ENCODE data around the gene CFAP126. TPM values are rescaled to one million over a fixed set of nuclear protein-coding genes. Genes with fewer than 3 reads are reported as not detected.
"Not testable (repeated sequence)": the region's sequence is repeated elsewhere in the genome, so short reads cannot be mapped to it uniquely, and the experiment has no call there.

CFAP126 gene
- total and polyA plus RNA-seq, 2 donors (not counting 1 experiment from before 2014, with no cell fraction given), result not detected

GRCh38 chr1:161397038-161397437 is 29.4 kb upstream of the CFAP126 start:
- H3K27me3 ChIP-seq (replicated peaks in 1 of 4; ENCODE audit: control extremely low read depth in 1 of 4, control insufficient read depth in 3 of 4, insufficient read depth in 4 of 4, low read length in 3 of 4); H3K9me3 Mint-ChIP-seq (ENCODE audit: insufficient read depth); ATAC-seq (ENCODE audit: low read depth); POLR2A ChIA-PET; H3K4me2 ChIP-seq (replicated peaks; ENCODE audit: low read depth, low read length, poor library complexity, severe bottlenecking); H3K9ac ChIP-seq (ENCODE audit: low read length); H3K9me3 ChIP-seq (ENCODE audit: control extremely low read depth in 1 of 3, control insufficient read depth in 2 of 3, insufficient read depth in 1 of 3, low read length in 2 of 3); H3K27ac Mint-ChIP-seq; H3K27ac ChIP-seq (ENCODE audit: low read length in 2 of 2); H3K27me3 Mint-ChIP-seq; DNase-seq; H3K4me3 ChIP-seq (ENCODE audit: control extremely low read depth in 1 of 5, extremely low read depth in 1 of 5, insufficient read depth in 1 of 5, low read depth in 2 of 5, low read length in 4 of 5); H3K36me3 ChIP-seq (replicated peaks in 1 of 2; ENCODE audit: control extremely low read depth in 1 of 2, control insufficient read depth in 1 of 2, extremely low read depth in 1 of 2, insufficient read depth in 2 of 2, low read length in 1 of 2); H4K20me1 ChIP-seq (ENCODE audit: control insufficient read depth, insufficient read depth, low read length, poor library complexity, severe bottlenecking); H2AFZ ChIP-seq (ENCODE audit: insufficient read depth, low read depth, low read length, poor library complexity, severe bottlenecking); H3K79me2 ChIP-seq (ENCODE audit: control insufficient read depth, insufficient read depth, low read length): not testable (repeated sequence)
- Mint-ChIP-seq H3K4me1 (peaks cover 23% of the 10 kb centered on the region), H3K4me3 (peak overlapping the region; percentile 7)
- CTCF ChIA-PET, result interaction anchor here (0.6 kb wide), 1 partner anchor 364 kb away, joined by 3 read pairs; no protein-coding TSS in a partner anchor
- H3K4me1 ChIP-seq (ENCODE audit: control insufficient read depth in 2 of 2, insufficient read depth in 2 of 2, low read length in 2 of 2), result peaks cover 13 to 20% of the 10 kb centered on the region in 2 donors
- intact Hi-C loops (cut with micrococcal nuclease), result loop anchor here (10.0 kb wide), 3 partner anchors 48 to 1302 kb away; partner anchors contain the start of genes ATF6 and IGSF8
- 97% methylated on average over 5 of the region's 8 CpGs for WGBS (ENCODE audit: insufficient coverage)

GRCh38 chr1:161393151-161393550 is 25.5 kb upstream of the CFAP126 start:
- Mint-ChIP-seq H3K27me3 (no peaks in the 10 kb centered on the region), H3K4me3 (no peak overlapping the region), H3K4me1 (peaks cover 14% of the 10 kb centered on the region), H3K9me3 (ENCODE audit: insufficient read depth) (no peaks in the 10 kb centered on the region), H3K27ac (no peak overlapping the region)
- ATAC-seq (ENCODE audit: low read depth), result no peak
- H3K79me2 ChIP-seq (ENCODE audit: control insufficient read depth, insufficient read depth, low read length), result no peaks in the 10 kb centered on the region
- no peak overlapping the region for H3K4me3 ChIP-seq (ENCODE audit: control extremely low read depth in 1 of 5, extremely low read depth in 1 of 5, insufficient read depth in 1 of 5, low read depth in 2 of 5, low read length in 4 of 5)
- no peak for DNase-seq
- no peak overlapping the region for H3K4me2 ChIP-seq (replicated peaks; ENCODE audit: low read depth, low read length, poor library complexity, severe bottlenecking)
- no peak overlapping the region for H3K27ac ChIP-seq (ENCODE audit: low read length in 2 of 2)
- no peaks in the 10 kb centered on the region for H4K20me1 ChIP-seq (ENCODE audit: control insufficient read depth, insufficient read depth, low read length, poor library complexity, severe bottlenecking)
- no peak for TF ChIP-seq EZH2 (IDR thresholded peaks at IDR 0.05; ENCODE audit: borderline replicate concordance, insufficient read depth, low read depth, low read length, poor library complexity, severe bottlenecking)
- TF ChIP-seq CTCF (IDR thresholded peaks at IDR 0.05), result no peak
- no peaks in the 10 kb centered on the region for H3K36me3 ChIP-seq (replicated peaks in 1 of 2; ENCODE audit: control extremely low read depth in 1 of 2, control insufficient read depth in 1 of 2, extremely low read depth in 1 of 2, insufficient read depth in 2 of 2, low read length in 1 of 2)
- H3K9ac ChIP-seq (ENCODE audit: low read length), result no peak overlapping the region
- peaks cover 6 to 15% of the 10 kb centered on the region in 2 donors for H3K4me1 ChIP-seq (ENCODE audit: control insufficient read depth in 2 of 2, insufficient read depth in 2 of 2, low read length in 2 of 2)
- CTCF ChIA-PET, result interaction anchor here (1.3 kb wide), 1 partner anchor 11 kb away, joined by 3 read pairs; no protein-coding TSS in a partner anchor
- no peaks in the 10 kb centered on the region for H3K27me3 ChIP-seq (replicated peaks in 1 of 4; ENCODE audit: control extremely low read depth in 1 of 4, control insufficient read depth in 3 of 4, insufficient read depth in 4 of 4, low read length in 3 of 4)
- POLR2A ChIA-PET, result no interaction called here
- no peak overlapping the region for H2AFZ ChIP-seq (ENCODE audit: insufficient read depth, low read depth, low read length, poor library complexity, severe bottlenecking)
- no peaks in the 10 kb centered on the region for H3K9me3 ChIP-seq (ENCODE audit: control extremely low read depth in 1 of 3, control insufficient read depth in 2 of 3, insufficient read depth in 1 of 3, low read length in 2 of 3)
- intact Hi-C loops (cut with micrococcal nuclease), result loop anchor here (10.0 kb wide), 3 partner anchors 52 to 1298 kb away; partner anchors contain the start of genes ATF6 and IGSF8

All from B cell (primary cell).